HFFc6 (cell line): ENCODE data around the gene KCNH3. TPM values are rescaled to one million over a fixed set of nuclear protein-coding genes. Genes with fewer than 3 reads are reported as not detected.

ENCODE experiments used
- DNase-seq: peaks from one replicate; pipeline ENCODE4 v3.0.0-alpha.2; 2018
- H3K27ac Mint-ChIP-seq: 2 replicates; pipeline ENCODE4 v1.8.0; 2020; ENCODE audit warnings: mild to moderate bottlenecking, mixed read lengths
- H3K27me3 Mint-ChIP-seq: 2 replicates; pipeline ENCODE4 v1.8.0; 2021; ENCODE audit warnings: mild to moderate bottlenecking, moderate library complexity, mixed read lengths; ENCODE audit not compliant: insufficient read depth
- H3K36me3 Mint-ChIP-seq: 2 replicates; pipeline ENCODE4 v1.8.0; 2021; ENCODE audit warnings: low read depth, mixed read lengths
- H3K4me1 Mint-ChIP-seq: 2 replicates; pipeline ENCODE4 v1.8.0; 2020; ENCODE audit warnings: low read depth, mixed read lengths
- H3K4me3 Mint-ChIP-seq: 2 replicates; pipeline ENCODE4 v1.8.0; 2020; ENCODE audit warnings: mild to moderate bottlenecking, moderate library complexity, mixed read lengths
- H3K9me3 Mint-ChIP-seq: 2 replicates; pipeline ENCODE4 v1.8.0; 2020; ENCODE audit warnings: mild to moderate bottlenecking, mixed read lengths
- total RNA-seq, 6 experiments: library from RNA; stranded (reverse); fragmentation: NEBNext Ultra II Directional; extraction: Animal tissue kit (Norgen Biotek cat#: 25700); gene quantifications; 2 replicates in 1 of 6; 3 replicates in 5 of 6; pipeline ENCODE4 v1.2.3, GENCODE V29; 2021
- TF ChIP-seq, protein P1 (sequence below): fragments of 200-600 bp; sonication (generic); IDR thresholded peaks from 2 replicates; pipeline ENCODE4 v1.5.0; 2021; ENCODE audit warnings: antibody characterized with exemption, mild to moderate bottlenecking

Gene KCNH3
- total RNA-seq, 6 experiments from 2014 or later, result 0.05 to 0.10 TPM; not detected in 4

GRCh38 chr12:49552014-49552413, 13.2 kb downstream of the KCNH3 start:
- H3K27me3 Mint-ChIP-seq, result peaks cover 26% of the 10 kb centered on the region
- H3K36me3 Mint-ChIP-seq, result peaks cover 9% of the 10 kb centered on the region
- H3K27ac Mint-ChIP-seq, result no peak overlapping the region
- TF ChIP-seq, protein P1, sequence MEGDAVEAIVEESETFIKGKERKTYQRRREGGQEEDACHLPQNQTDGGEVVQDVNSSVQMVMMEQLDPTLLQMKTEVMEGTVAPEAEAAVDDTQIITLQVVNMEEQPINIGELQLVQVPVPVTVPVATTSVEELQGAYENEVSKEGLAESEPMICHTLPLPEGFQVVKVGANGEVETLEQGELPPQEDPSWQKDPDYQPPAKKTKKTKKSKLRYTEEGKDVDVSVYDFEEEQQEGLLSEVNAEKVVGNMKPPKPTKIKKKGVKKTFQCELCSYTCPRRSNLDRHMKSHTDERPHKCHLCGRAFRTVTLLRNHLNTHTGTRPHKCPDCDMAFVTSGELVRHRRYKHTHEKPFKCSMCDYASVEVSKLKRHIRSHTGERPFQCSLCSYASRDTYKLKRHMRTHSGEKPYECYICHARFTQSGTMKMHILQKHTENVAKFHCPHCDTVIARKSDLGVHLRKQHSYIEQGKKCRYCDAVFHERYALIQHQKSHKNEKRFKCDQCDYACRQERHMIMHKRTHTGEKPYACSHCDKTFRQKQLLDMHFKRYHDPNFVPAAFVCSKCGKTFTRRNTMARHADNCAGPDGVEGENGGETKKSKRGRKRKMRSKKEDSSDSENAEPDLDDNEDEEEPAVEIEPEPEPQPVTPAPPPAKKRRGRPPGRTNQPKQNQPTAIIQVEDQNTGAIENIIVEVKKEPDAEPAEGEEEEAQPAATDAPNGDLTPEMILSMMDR, result no peak
- no peaks in the 10 kb centered on the region for H3K9me3 Mint-ChIP-seq
- no peak for DNase-seq
- no peak overlapping the region for H3K4me3 Mint-ChIP-seq
- H3K4me1 Mint-ChIP-seq, result no peaks in the 10 kb centered on the region

DNA sequence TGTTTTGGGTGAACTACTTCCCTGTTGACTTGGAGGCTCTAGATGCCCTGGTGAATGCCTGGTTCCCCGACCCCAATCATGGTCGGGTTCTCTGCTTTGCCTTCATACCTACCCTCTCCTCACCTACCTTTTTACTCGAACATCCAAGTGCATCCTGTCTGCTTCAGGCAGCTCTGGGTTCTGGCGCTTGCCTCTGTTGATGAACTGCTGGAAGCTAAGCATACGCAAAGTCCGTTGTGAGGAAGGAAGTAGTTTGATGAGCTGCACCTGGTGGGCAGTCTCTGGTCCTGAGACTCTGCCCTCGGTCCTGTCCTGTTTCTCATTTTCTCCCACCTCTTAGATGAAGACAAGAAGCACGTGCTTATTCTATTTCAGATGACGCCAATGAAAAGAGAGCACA, 13.6 kb downstream of the KCNH3 start:
- Mint-ChIP-seq H3K4me3 (no peak overlapping the region), H3K9me3 (no peaks in the 10 kb centered on the region), H3K4me1 (no peaks in the 10 kb centered on the region), H3K27me3 (peaks cover 22% of the 10 kb centered on the region), H3K36me3 (peaks cover 9% of the 10 kb centered on the region), H3K27ac (no peak overlapping the region)
- no peak for DNase-seq
- TF ChIP-seq, protein P1, result no peak

- DNase-seq, result no peak
- TF ChIP-seq, protein P1, result no peak
- Mint-ChIP-seq H3K27me3 (peaks cover 20% of the 10 kb centered on the region; the same call in 1 of the 2 replicates), H3K27ac (no peak overlapping the region), H3K9me3 (no peaks in the 10 kb centered on the region), H3K36me3 (peaks cover 9% of the 10 kb centered on the region), H3K4me3 (no peak overlapping the region), H3K4me1 (no peaks in the 10 kb centered on the region)
Observed at GRCh38 chr12:49552899-49553298, 14.1 kb downstream of the KCNH3 start.

GRCh38 chr12:49553512-49554088, 14.8 kb downstream of the KCNH3 start:
- DNase-seq, result peak; percentile 32
- no peaks in the 10 kb centered on the region for H3K9me3 Mint-ChIP-seq
- H3K4me1 Mint-ChIP-seq, result no peaks in the 10 kb centered on the region
- no peak overlapping the region for H3K4me3 Mint-ChIP-seq
- peaks cover 13% of the 10 kb centered on the region; the same call in 1 of the 2 replicates for H3K27me3 Mint-ChIP-seq
- no peak overlapping the region for H3K27ac Mint-ChIP-seq
- TF ChIP-seq, protein P1, result peak; percentile 69
- H3K36me3 Mint-ChIP-seq, result peaks cover 11% of the 10 kb centered on the region

DNA sequence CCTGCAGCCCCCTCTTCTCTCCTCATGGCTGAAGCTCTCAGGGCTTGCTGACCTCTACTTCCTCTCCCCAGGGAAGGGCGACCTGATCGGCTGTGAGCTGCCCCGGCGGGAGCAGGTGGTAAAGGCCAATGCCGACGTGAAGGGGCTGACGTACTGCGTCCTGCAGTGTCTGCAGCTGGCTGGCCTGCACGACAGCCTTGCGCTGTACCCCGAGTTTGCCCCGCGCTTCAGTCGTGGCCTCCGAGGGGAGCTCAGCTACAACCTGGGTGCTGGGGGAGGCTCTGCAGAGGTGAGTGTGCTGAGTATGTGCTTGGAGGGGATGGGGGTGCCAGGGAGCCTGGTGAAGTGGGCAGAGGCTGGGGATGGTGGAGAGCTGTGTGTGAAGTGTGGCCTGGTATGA, 15.4 kb downstream of the KCNH3 start:
- H3K27me3 Mint-ChIP-seq, result peaks cover 13% of the 10 kb centered on the region; the same call in 1 of the 2 replicates
- DNase-seq, result no peak
- H3K36me3 Mint-ChIP-seq, result peaks cover 18% of the 10 kb centered on the region
- TF ChIP-seq, protein P1, result no peak
- no peaks in the 10 kb centered on the region for H3K9me3 Mint-ChIP-seq
- no peak overlapping the region for H3K27ac Mint-ChIP-seq
- no peaks in the 10 kb centered on the region for H3K4me1 Mint-ChIP-seq
- no peak overlapping the region for H3K4me3 Mint-ChIP-seq
